GM18951 (cell line): Measurements from ENCODE around the gene SDC4.

ENCODE experiments used
- POLR2A ChIP-seq: IDR thresholded peaks from 4 replicates; pipeline ENCODE4 v1.6.1; 2011; ENCODE audit warnings: mild to moderate bottlenecking; ENCODE audit not compliant: insufficient read length, insufficient read depth; ENCODE audit errors: extremely low read depth
- in situ Hi-C: fragments of 300-500 bp; cut with MboI; formaldehyde crosslinking; loops from one replicate; pipeline ENCODE4 v1.12.0; 2022; ENCODE audit warnings: low sequenced_read_pairs, mixed read lengths, inconsistent platforms; ENCODE audit not compliant: unreplicated experiment

Gene SDC4

DNA sequence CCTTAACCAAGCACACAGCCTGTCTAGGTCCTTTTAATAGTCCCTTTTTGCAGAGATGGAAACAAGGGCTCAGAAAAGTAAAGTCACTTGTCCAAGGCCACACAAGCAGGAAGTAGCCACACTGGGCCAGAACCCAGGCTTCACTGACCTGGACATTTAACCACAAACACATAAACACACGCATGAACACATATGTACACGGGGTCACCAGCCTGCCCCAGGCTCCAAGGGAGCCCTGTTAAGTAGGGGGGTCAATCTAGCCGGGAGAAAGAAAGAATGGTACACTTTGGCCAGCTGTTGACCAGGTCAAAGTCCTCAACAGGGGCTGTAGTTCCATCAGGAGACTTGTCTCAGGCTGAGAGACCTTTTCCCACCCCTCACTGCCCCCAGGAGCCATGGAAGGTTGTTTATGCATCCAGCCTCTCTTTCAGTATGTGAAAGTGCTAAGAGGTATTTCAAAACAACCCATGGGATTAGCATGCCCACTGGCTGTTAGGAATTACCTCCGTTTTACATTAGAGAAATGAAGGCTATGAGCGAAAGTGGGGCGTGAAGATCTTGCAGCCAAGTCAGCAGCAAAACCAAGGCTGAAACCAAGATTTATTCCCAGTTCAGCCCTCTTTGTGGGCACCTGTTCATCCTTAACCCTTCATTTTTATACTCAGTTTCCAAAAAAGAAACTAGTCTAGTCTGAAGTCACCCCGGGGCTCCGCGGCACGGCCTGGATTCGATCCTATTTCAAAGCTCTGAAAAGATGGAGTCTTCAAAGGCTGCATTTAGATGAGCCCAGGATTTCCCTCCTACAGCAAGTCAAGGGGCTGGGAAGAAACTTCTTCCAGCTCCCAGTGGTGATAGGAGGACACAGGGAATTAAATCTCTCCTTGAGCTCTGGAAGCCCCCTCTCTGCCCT is 9.8 kb downstream of the SDC4 start:
- no peak for TF ChIP-seq POLR2A
- in situ Hi-C loops = loop anchor here (25.0 kb wide), 1 partner anchor 449 kb away; the partner anchor contains the start of genes DNTTIP1 and WFDC3

DNA sequence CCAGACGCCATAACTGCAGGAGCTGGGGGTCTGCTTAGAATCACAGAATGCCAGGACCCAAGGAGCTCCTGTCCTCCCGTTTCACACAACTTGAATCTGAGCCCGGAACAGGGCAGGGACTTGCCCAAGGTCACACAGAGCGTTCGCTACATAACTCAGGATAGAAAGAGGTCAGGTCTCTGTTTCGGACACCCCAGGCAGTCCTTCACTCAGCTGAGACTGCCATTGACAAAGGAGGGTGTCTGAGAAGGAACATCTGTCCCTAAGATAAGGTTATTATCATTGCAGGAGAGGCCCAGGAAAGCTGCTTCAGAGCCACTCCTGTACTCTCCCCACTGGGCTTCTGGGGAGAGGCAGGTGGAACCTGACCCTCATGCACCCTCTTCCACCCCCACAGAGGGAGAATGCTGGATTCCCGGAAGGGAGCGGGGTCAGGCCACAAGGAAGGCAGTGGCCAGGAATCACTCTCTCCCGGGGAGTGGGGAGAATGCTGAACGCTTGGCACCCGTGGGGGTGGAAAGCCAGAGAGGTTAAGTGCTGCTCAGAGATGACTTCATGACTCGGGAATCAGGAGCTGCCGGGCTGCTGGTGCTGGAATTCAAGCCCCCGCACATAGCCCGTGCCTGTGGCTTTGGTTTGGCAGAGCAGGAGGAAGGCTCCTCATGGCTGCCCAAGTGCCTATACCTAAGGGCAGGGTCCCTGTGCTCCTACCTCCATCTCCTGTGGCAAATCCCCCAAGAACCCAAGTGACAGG is 10.7 kb downstream of the SDC4 start:
- TF ChIP-seq POLR2A = no peak
- in situ Hi-C loops = loop anchor here (25.0 kb wide), 1 partner anchor 450 kb away; the partner anchor contains the start of genes DNTTIP1 and WFDC3

DNA sequence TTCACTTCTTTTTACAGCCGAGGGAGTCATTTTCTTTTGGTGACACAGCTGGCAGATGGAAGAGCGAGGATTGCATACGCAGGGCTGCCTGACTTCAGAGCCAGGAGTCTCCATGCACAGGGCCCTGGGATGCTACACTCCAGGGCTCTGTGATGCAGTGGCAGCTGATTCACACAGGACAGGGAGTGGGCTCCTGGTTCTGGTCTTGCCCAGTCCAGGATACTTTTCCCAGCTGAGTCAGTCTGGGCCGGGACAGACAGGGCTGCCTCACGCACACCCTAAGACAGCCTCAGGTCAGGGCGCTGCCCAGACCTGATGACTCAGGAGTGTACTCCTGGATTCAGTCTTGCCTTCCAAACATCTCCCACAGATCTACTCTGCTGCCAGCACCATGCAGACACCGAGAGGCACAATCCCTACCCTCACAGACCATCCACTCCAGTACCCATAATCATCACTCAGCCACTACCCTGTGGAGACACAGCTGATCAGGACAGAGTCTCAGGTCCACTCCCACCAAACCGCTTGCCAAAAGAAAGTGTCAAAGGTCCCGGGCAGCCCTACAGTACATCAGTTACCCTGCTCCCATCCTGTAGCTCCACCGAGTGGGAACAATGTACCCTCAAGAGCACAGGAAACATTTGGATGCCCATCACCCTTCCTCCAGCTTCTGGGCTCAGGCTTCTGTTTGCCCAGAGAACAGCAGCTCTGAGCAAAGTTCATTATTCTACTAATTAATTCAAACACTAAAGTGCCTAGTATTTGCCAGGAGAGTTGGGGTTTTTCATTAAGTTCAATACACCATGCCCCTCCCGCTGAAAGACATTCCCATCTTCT is 11.5 kb downstream of the SDC4 start:
- no peak for TF ChIP-seq POLR2A
- in situ Hi-C loops = loop anchor here (25.0 kb wide), 1 partner anchor 451 kb away; the partner anchor contains the start of genes DNTTIP1 and WFDC3

DNA sequence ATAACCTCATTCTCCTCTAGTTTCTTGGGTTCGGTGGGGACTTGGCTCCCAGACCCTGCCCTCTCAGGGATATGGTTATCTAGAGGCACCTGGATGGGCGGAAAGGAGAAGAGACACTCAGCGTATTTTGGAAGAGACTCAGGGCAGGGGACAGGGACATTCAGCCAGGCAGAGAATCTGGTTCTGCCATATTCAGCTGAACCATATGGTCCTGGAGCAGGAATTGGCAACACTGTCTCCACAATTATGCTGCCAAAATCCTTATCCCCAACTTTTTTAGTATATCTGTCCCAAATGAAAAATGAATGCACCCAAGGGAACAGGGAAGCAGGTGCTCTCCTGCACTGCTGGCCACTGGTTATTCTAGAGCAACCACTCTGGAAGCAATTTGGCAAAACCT is 17.7 kb downstream of the SDC4 start:
- in situ Hi-C loops = loop anchor here (25.0 kb wide), 1 partner anchor 457 kb away; the partner anchor contains the start of genes DNTTIP1 and WFDC3
- TF ChIP-seq POLR2A = no peak

DNA sequence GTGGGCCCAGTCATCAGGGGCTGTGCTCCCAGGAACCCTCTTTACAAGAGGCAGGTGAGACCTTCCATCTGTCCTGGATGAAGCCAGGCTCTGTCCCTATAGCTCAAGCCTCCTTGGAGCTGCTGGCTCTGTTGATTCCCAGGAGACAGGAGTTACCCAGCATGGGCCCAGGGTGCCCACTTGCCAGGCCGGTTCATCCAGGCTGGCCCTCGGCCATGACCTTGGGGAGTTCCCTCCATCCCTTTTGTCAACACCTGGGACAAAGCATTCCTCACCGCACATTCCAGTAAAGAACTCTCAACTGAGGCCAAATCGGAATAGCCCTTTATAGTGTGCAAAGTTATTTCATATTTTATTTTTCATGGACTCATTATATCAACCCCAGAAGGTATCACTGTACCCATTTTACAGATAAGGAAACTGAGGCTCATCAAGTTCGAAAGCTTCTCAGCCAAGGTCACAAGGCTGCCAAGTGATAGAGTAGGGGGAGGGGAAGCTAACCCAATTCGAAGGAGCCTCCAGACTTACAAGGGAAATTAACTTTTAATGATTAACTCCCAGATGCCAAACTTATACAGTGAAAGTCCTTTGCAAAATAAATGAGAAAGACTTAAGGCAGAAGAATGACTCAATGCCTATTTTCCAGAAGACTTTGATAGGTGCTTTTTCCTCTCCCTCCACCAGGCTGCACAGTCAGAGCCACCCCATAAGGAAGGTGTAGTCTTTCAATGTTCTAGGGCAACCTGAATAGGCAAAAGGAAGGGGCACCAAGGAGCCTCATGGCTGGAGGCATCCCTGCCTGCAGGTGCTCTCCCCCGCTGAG is 18.5 kb downstream of the SDC4 start:
- TF ChIP-seq POLR2A = no peak
- in situ Hi-C loops = loop anchor here (25.0 kb wide), 1 partner anchor 458 kb away; the partner anchor contains the start of genes DNTTIP1 and WFDC3

DNA sequence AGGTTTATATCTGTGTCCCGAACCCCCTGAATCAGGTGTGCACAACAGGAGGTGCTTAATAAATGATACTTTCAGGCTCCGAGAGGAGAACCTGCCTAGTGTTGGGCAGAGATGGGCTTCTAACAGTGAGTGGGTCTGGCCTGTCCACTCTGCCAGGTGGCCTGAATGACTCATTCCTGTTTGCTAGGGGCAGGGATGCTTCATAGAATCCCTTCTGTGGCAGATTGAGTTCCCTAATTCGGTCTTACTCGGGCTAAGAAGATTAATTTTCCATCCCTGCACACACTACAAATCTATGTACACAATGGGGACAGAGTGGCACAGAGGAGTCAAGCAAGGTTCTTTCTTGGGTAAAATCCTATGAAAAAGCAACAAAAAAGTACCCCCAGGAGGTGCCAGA is 19.8 kb downstream of the SDC4 start:
- TF ChIP-seq POLR2A = no peak
- in situ Hi-C loops = loop anchor here (25.0 kb wide), 1 partner anchor 459 kb away; the partner anchor contains the start of genes DNTTIP1 and WFDC3

DNA sequence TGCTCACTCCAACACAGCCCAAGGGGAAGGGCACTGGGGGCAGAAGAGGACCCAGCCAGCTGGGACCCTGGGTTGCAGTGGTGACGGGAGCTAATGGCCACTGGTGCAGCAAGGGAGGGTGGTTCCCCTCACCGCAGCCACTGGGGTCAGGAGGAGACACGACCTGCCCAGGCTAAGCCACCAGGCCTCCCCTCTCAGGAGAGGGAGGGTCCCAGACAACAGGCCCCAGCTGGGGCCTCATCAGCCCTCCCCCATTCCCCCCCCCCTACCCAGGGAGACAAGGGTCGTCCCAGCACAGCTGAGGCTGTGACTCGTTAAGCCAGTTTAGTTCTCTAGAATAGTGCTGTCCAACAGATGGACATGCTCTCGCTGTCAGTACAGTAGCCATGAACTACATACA is 22.9 kb downstream of the SDC4 start:
- TF ChIP-seq POLR2A = no peak
- in situ Hi-C loops = loop anchor here (25.0 kb wide), 1 partner anchor 462 kb away; the partner anchor contains the start of genes DNTTIP1 and WFDC3

DNA sequence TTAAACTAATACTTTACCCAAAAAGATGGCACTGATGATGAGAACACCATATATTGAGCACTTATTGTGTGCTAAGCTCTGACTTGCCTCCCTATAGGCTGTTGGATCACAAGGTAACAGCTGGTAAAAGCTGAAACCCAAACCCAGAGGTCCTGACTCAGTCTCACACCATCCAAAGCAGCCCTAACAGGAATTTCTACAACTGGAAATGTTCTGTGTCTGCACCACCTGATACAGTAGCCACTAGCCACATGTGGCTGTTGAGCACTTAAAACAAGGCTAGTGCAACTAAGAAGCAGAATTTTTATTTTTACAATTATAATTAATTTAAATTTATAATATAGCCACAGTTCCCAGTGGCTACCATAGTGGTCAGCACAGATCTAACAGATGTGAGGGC is 24.5 kb downstream of the SDC4 start:
- in situ Hi-C loops = no loop called here

DNA sequence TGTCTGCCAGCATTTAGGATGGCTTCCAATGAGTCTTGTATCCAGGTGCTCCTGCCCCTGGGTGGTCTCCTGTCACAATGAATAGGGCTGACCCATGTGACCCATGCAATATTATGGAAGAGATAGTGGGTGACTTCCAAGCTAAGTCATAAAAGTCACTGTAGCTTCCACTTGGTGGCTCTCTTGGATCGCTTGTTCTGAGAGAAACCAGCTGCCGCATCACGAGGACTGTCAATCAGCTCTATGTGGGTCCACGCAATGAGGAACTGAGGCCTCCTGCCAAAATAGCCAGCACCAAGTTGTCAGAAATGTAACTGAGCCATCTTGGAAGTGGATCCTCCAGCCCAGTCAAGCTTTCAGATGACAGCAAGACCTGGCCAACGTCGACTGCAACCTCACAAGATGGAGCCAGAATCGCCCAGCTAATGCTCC is 25.3 kb downstream of the SDC4 start:
- in situ Hi-C loops = no loop called here
- no peak for TF ChIP-seq POLR2A

More for the DNA sequence above, 24.5 kb downstream of the SDC4 start:
- no peak for TF ChIP-seq POLR2A

DNA sequence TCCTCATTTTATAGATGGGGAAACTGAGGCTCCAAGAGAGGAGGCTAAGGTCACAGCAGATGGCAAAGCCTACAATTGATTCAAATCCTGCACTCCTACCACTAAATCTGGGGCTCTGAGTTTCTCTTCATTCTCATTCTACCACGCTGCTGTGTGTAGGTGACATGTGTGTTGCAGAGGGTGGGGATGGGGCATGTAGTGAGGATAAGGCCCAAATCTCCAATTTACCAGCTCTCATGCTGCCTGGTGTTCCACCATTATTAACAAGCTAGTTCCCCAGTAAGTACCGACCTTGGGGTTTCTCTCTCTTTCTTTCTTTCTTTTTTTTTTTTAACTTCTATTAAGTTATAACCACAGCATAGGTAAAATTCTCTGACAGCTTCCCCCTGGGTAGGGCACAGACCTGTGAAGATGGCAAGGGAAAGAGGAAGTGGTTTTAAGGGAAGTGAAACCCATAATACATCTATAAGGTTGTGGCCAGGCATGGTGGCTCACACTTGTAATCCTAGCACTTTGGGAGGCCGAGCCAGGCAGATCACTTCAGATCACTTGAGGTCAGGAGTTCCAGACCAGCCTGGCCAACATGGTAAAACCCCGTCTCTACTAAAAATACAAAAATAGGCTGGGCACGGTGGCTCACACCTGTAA is 27.2 kb downstream of the SDC4 start:
- TF ChIP-seq POLR2A = no peak
- in situ Hi-C loops = no loop called here

DNA sequence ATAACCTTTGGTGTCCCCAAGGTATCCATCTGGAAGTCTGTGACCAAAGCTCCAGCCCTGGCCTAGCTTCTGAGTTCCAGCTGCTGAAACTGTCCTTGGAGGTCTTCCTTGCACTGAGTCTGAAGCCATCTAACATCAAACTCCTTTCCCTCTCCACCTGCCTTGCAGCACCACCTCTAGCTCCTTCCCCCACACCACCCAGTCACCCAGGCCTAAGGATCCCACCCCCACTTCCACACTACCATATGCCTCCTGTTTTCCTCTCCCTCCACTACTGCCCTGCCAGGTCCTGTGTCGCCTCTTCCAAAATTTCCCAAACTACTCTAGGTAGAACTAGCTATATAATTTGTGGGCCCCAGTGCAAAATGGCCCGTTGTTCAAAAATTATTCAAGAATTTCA is 29.3 kb downstream of the SDC4 start:
- no peak for TF ChIP-seq POLR2A
- in situ Hi-C loops = no loop called here
